Left lobe of liver (tissue), 2 donors: ENCODE measurements around the gene EPOP. TPM values are rescaled to one million over a fixed set of nuclear protein-coding genes. Genes with fewer than 3 reads are reported as not detected.
A peak's percentile ranks its signal among the peaks of the same experiment; 100 is the strongest.

Source experiments
- ATAC-seq: fragments of 200-7000 bp; cut with Tn5 transposase; one replicate; pipeline ENCODE4 v1.9.1; 2020; ENCODE audit warnings: mild to moderate bottlenecking, moderate library complexity
- DNase-seq: peaks from one replicate; pipeline ENCODE4 v3.0.0-alpha.2; 2020; ENCODE audit warnings: low spot score
- total RNA-seq: library from RNA; stranded (reverse); gene quantifications from one replicate; pipeline ENCODE4 v1.2.1, GENCODE V29; 2021
- donor health status: DM: no; HTN: no; CAD: no; lungs with moderate emphysema.
- donor health status: DM: no; HTN: yes; CAD: no.

Gene EPOP
- total RNA-seq, 1 donor from 2014 or later: 2.7 TPM

DNA sequence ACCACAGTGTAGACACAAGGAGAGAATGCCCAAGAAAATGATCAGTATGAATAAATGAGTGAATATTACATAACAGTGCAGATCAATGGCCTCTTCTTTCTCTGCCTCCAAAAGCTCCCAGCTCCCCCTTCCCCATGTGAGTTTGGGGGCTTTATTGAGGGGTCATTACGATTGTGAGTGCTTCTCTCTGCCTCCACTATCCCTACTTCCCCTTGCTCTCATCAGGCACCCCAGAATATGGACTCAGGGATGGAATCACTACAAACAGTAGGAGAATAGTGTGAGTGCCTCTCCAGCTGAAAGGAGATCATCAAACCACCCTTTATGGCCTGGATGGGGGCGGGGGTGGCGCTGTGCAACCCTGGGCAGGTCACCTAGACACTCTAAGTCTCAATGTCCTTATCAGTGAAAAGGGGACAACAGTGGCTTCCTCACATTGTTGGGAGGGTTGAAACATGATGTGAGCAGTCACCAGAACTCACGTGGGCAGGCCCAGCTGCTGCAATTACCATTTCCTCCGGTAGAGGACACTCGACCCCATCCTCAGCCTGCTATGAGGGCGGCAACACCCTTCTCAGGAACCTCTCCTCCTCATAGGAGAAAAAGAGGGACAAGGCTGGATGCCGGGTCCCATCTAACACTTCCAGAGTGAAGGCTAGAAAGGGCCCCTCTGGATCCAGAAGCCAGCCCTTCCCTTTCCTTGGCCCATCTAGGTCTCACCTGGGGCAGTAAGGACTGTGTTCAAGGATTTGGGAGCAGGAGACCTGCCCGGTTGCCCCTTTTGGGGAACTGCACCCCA lies 2.1 kb upstream of the EPOP start:
- DNase-seq (peak; percentile 82), ATAC-seq (peak; percentile 79)

GRCh38 chr17:38674014-38674748 lies 576 bp downstream of the EPOP start:
- DNase-seq (peak; percentile 52), ATAC-seq (peak; percentile 15)

- peak; percentile 55 for DNase-seq
These were observed 1.1 kb downstream of the EPOP start for GRCh38 chr17:38673707-38674013.

DNA sequence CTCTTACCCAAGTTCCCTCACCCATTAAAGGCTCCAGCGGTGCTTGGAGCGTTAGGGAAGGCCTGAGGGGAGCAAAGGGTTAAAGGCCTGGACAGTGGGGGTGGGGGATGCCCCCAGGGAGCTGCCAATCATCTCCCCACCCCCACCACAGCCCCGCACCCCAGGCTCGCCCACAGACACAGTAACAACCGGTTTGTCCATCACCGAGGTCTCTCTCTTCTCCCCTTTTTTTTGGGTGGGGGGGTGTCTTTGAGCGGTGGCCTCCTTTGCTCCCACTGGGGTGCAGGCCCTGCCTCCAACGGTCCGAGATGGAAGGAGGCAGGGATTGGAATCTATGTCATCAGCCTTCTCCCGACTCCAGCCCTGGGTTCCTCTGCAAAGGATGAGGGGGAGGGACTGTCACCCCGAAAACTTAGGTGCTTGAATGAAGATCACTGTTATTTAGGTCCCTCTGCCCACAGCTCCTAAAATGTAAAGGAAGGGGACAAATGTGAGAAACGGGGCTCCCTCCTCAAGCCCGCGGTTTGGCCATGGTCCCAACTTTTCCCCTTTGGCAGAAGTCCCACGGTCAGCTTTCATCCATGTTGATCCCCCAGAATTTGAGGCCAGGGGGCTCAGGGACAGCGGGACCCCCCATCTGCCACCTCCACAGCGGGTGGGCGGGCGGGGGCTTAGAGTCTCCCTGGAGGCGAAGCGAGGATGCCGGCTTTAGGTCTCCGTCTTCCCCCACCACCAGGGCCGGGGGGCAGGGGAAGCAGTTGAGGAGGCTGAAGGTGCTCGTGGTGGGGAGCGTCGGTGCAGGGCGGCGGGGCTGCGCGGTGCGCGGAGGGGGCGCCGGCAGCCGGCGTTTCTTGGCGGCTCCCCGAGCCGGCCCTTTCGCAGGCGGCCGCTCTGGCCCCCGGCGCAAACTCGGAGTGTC lies 1.7 kb downstream of the EPOP start:
- peak; percentile 54 for DNase-seq
- no peak for ATAC-seq

More at GRCh38 chr17:38673707-38674013, 1.1 kb downstream of the EPOP start:
- ATAC-seq: peak; percentile 33

DNA sequence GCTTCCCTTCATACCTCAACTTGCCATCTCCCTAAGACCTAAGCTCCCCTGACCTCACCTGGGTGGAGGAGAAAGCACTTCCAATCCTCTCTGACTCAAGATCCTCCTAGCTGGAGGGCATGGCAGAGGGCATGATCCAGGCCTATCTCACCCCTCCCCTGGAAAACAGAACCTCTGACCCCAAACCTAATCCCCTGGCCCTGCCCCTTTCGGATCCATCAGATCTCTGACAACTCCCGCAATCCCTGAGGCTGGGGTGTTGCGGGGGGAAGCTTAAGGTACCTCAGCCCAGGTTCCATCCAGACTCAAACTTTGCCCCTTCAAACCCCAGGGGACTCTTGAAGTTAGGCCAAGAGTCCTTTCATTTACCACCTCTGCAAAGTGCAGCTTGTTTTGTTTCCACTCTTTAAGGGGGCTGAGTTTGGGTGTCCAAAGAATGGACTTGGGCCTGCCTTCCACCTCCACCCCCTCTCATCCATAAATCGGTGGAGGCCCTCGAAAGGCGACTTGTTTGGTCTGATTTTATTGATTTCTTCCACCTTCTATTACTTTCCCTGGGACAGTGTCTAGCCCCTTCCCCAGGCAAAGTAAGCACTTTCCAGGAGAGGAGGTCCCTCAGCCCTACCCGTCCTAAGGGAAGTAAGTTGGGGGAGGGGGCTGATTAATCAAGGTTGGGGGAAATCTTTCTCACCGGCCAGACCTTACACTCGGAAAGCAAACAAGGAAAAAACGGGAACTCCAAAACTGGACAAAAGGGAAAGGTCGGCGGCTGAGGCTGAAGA lies 2.6 kb downstream of the EPOP start:
- no peak for DNase-seq
- ATAC-seq: no peak

DNA sequence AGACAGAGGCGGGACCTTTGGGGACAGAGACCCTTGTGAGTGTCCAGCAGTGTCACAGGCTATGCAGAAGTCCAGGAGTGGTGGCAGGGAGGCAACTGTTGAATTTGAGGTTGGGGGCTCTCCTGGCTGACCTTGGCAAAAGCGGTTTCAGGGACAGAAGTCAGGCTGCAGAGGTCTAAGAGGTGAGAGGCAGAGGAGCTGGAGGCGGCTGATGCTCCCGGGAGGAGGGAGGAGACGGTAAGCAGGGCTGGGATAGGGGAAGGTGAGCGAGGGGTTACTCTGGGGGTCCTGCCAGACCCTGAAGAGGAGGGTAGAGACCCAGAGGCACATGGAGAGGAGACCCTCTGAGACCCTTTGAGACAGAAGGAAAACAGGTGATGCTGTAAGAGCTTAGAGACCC lies 5.2 kb downstream of the EPOP start:
- no peak for ATAC-seq
- DNase-seq: no peak

DNA sequence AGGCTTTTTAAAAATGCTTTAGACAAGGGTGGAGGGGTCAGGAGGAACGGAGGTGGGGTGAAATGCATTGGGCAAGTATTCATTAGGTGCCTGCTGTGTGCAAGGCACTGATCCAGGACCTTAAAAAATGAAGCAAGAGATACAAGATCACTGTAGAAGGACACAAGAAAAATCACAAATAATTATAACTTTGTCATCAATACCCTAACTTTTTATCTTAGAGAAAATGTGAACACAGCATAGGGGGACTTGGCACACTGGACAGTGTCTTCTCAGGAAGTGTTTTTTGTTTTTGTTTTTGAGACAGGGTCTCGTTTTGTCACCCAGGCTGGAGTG lies 7.0 kb downstream of the EPOP start:
- ATAC-seq (no peak), DNase-seq (no peak)

DNA sequence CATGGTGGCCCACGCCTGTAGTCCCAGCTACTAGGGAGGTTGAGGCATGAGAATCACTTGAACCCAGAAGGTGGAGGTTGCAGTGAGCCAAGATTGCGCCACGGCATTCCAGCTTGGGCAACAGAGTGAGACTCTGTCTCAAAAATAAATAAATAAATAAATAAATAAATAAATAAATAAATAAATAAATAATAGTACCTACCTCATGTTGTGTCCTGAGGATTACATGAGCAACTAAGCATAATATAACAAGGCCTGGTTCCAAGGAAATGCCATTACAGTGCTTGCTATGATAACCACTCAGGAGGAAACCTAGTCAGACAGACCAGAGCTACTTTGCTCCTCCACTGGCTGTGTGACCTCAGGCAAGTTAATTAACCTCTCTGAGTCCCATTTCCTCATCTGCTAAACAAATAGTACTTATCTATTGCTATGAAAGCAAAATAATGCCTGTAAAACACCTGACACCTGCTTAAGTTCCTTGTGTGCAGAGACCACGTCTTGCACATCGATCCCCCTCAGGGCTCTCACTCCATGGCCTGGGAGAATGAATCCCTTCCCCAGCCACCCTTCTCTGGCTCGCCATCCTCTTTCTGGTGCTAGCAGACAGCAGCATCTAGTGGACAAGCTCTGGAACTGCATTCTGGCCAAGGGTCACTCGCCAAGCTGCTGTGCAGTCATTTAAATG lies 7.5 kb downstream of the EPOP start:
- ATAC-seq (peak; percentile 90), DNase-seq (peak; percentile 68)

DNA sequence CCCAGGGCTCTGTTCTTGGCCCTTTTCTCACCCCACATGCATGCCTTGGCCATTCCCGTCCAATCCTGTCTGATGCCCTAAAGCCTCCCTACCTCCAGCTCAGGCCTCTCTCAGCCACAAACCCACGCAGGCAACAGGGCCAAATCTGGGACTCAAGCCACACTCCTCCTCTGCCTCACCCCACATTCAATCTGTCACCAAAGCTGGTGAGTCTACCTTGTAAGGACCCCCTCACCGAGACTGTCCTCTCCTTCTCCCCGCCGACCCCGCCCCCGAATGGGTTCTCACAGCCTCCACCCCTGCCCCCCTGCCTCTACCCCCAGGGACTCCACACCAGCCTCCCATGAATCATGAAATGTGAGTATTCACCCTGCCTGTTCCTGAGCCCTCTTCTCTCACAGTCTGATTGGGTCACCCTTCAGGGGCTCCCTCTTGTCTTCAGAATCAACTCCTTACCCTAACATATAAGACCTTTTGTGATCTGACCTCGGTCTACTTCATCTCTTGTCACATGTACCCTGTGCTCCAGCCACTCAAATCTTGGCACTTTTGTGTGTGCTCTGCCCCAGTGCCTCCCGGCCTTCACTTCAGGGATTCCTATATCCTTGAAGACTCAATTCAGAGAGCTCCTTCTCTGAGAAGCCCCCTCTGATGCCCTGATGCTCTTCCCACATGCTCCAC lies 10.7 kb downstream of the EPOP start:
- DNase-seq: no peak
- ATAC-seq: no peak

DNA sequence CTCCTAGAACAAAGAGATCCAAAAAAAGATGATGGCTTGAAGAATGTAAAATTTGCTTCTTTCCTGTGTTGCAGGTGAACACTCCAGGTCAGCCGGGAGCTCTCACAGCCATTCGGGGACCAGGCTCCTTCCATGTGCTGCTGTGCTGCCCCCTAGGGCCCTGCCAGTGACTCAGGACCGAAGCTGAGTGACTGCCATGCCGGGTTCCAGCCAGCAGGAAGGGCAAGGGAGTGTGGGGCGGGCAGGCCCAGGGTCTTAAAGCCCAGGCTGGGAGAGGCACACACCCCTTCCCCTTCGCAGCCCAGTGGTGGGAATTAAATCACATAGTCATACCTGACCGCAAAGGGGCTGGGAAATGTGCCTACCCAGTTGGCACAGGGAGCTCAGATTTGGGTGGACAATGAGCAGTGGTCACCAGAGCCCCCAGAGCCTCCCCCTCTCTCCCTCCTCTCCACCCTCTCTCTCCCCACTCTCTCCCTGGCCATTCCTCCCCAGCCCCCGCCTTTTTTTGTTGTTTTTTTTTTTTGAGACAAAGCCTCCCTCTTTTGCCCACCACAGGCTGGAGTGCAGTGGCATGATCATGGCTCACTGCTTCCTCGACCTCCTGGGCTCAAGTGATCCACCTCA lies 11.5 kb downstream of the EPOP start:
- peak; percentile 95 for ATAC-seq
- DNase-seq: peak; percentile 78

DNA sequence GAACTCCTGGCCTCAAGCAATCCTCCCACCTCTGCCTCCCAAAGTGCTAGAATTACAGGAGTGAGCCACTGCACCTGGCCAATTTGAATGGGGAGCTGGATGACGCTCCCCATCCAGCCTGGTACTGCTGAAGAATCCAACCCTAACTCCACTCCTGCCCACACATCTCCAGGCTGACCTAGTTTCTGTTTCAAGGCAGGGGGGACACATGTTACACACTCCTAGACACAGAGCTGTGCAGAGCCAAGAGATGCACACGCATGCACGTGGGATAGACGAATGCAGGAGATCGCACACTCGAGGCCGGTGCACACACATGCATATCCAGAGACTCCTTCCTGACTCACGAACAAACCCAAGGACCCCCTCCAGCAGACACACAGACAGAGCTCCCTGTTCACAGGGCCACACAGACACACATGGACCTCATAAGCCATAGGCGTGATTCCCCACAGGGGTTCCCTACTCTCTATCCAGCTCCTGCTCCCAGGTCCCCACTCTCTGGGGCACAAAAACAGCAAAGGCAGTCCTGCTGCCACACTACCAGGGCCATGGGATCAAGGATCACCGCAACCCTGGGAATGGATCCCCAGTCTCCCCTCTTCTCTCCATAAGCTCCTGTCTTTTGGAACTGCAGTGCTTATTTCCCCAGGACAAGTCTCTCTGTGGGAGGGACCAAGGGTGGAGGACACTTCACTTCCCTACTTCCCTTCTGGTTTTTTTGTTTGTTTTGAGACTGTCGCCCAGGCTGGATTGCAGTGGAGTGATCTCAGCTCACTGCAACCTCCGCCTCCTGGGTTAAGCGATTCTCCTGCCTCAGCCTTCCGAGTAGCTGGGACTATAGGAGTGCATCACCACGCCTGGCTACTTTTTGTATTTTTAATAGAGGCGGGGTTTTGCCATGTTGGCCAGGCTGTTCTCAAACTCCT lies 14.4 kb downstream of the EPOP start:
- no peak for ATAC-seq
- DNase-seq: no peak

DNA sequence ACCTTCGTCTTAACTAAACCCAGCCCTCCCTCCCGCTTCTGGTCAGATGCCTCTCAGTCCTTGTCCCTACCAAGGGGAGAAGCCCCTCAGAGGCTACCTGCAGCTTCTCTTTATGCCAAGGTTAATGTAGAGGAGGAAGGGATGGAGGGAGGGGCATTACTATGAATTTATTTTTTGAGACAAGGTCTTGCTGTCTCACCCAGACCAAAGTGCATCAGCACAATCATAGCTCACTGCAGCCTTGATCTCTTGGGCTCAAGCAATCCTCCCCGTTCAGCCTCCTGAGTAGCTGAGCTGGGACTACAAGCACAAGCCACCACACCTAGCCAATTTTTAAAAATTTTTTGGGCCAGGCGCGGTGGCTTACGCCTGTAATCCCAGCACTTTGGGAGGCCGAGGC lies 15.3 kb downstream of the EPOP start:
- DNase-seq (no peak), ATAC-seq (no peak)

- DNase-seq: no peak
- ATAC-seq: no peak
These were observed 15.9 kb downstream of the EPOP start for GRCh38 chr17:38658741-38659345.

- ATAC-seq: no peak
- no peak for DNase-seq
These were observed 16.7 kb downstream of the EPOP start for GRCh38 chr17:38657824-38658740.

GRCh38 chr17:38656959-38657823 lies 17.6 kb downstream of the EPOP start:
- DNase-seq (no peak), ATAC-seq (no peak)
